ENCODE measurements around the gene ORAI3.

DNA sequence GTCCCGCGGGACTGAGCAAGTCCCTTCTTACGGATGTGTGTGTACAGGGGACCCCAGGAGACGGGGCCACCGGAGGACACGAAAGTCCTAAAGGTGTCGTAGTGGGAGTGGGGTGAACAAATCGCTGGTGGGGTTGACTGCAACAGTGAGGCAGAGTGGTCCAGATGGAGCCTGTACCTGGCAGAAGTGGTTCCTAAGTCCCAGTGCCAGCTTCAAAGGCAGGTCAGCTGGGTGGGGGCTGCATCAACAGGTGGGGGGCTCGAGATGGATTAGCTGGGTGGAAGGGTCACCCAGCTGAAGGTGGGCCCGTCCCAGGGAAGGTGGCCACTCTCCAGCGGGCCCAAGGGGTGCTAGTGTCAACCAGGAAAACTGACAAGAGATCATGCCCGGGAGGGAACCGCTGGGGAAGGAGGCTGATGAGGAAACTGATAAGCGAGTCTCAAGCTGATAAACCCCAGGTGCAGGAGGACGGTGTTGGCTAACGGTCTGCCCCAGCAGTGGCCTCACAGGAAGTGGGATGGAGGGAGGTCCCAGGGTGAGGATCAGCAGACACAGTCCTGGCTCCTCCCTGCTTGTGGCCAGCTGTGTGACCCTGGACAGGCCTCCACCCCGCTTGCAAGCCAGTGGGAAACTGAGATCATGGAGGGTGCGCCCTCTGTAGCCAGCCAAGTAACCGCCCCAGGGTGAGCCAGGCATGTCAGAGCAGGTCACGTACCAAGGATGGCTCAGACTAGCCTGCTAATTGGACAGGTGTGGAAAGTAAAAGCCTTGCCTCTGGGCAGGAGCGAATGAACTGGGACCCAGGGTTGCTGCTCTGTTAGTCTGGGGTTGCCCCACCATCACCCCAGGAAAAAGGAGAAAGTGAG, 1.0 kb downstream of the ORAI3 start:
- no peak for TF ChIP-seq CTCF (IDR thresholded peaks at IDR 0.05; ENCODE audit: borderline replicate concordance, extremely low read depth, low read length, poor library complexity, severe bottlenecking)
- no peak for TF ChIP-seq EZH2 (IDR thresholded peaks at IDR 0.05; ENCODE audit: borderline replicate concordance, low read depth, low read length, severe bottlenecking)
